DOHH2 (cell line): Measurements from ENCODE around the gene ARHGAP6.

Experiments used
- H3F3A ChIP-seq: fragments of 200-600 bp; sonication (generic), shearing (Covaris generic); 2 replicates; pipeline ENCODE4 v1.6.0; 2016; ENCODE audit warnings: antibody characterized with exemption, mild to moderate bottlenecking; ENCODE audit not compliant: control insufficient read depth, insufficient read depth
- H3K27ac ChIP-seq: fragments of 200-600 bp; sonication (generic); 2 replicates; pipeline ENCODE4 v1.5.1; 2014; ENCODE audit warnings: low read depth, mild to moderate bottlenecking, low read length, moderate library complexity
- H3K27me3 ChIP-seq: fragments of 200-600 bp; sonication (generic); 2 replicates; pipeline ENCODE4 v1.6.1; 2014; ENCODE audit warnings: mild to moderate bottlenecking, low read length, mixed read lengths; ENCODE audit not compliant: control insufficient read depth
- H3K36me3 ChIP-seq: fragments of 200-600 bp; sonication (generic); 2 replicates; pipeline ENCODE4 v1.6.1; 2014; ENCODE audit warnings: mild to moderate bottlenecking, low read length, moderate library complexity, mixed read lengths; ENCODE audit not compliant: control insufficient read depth
- H3K4me1 ChIP-seq: fragments of 200-600 bp; sonication (generic); 2 replicates; pipeline ENCODE4 v1.6.1; 2014; ENCODE audit warnings: mild to moderate bottlenecking, low read length, mixed read lengths; ENCODE audit not compliant: control insufficient read depth
- H3K4me2 ChIP-seq: fragments of 200-600 bp; sonication (generic); 2 replicates; pipeline ENCODE4 v1.6.0; 2014; ENCODE audit warnings: mild to moderate bottlenecking, low read length, moderate library complexity
- H3K4me3 ChIP-seq: fragments of 200-600 bp; sonication (generic); 2 replicates; pipeline ENCODE4 v1.5.1; 2014; ENCODE audit warnings: mild to moderate bottlenecking, low read length, mixed read lengths
- H3K79me2 ChIP-seq: fragments of 200-600 bp; sonication (generic); 2 replicates; pipeline ENCODE4 v1.6.1; 2014; ENCODE audit warnings: mild to moderate bottlenecking, low read length, mixed read lengths; ENCODE audit not compliant: control insufficient read depth
- H3K9me2 ChIP-seq: fragments of 200-600 bp; sonication (generic); replicated peaks from 2 replicates; pipeline ENCODE4 v1.6.1; 2014; ENCODE audit warnings: mild to moderate bottlenecking, low read length, mixed read lengths; ENCODE audit not compliant: control insufficient read depth
- H3K9me3 ChIP-seq: fragments of 200-600 bp; sonication (generic); 2 replicates; pipeline ENCODE4 v1.6.1; 2014; ENCODE audit warnings: antibody characterized with exemption, low read length, mixed read lengths; ENCODE audit not compliant: control insufficient read depth, insufficient read depth
- H4K20me1 ChIP-seq: fragments of 200-600 bp; sonication (generic); 2 replicates; pipeline ENCODE4 v1.6.0; 2014; ENCODE audit warnings: low read depth, mild to moderate bottlenecking, antibody characterized with exemption, low read length, moderate library complexity; ENCODE audit not compliant: control insufficient read depth, insufficient read depth
- CTCF ChIP-seq: fragments of 200-600 bp; sonication (generic); IDR thresholded peaks from one replicate; pipeline ENCODE4 v1.5.1; 2014; ENCODE audit warnings: antibody characterized with exemption, mild to moderate bottlenecking, low read depth, low read length; ENCODE audit not compliant: poor library complexity, severe bottlenecking
- EZH2phosphoT487 ChIP-seq: fragments of 200-600 bp; sonication (generic); IDR thresholded peaks from 2 replicates; pipeline ENCODE4 v1.6.1; 2017; ENCODE audit warnings: borderline replicate concordance, mild to moderate bottlenecking, antibody characterized with exemption, low read length, moderate library complexity, mixed read lengths

Gene ARHGAP6

GRCh38 chrX:11533199-11533651, 132.5 kb downstream of the ARHGAP6 start:
- H3K27ac ChIP-seq = no peak overlapping the region
- H3K36me3 ChIP-seq = no peaks in the 10 kb centered on the region
- no peak overlapping the region for H3K4me3 ChIP-seq
- no peaks in the 10 kb centered on the region for H3K9me2 ChIP-seq
- H4K20me1 ChIP-seq = no peaks in the 10 kb centered on the region
- no peaks in the 10 kb centered on the region for H3K79me2 ChIP-seq
- TF ChIP-seq CTCF (peak; percentile 74), EZH2phosphoT487 (no peak)
- H3K4me2 ChIP-seq = no peak overlapping the region
- no peaks in the 10 kb centered on the region for H3F3A ChIP-seq
- H3K9me3 ChIP-seq = no peaks in the 10 kb centered on the region
- H3K27me3 ChIP-seq = no peaks in the 10 kb centered on the region
- no peaks in the 10 kb centered on the region for H3K4me1 ChIP-seq

DNA sequence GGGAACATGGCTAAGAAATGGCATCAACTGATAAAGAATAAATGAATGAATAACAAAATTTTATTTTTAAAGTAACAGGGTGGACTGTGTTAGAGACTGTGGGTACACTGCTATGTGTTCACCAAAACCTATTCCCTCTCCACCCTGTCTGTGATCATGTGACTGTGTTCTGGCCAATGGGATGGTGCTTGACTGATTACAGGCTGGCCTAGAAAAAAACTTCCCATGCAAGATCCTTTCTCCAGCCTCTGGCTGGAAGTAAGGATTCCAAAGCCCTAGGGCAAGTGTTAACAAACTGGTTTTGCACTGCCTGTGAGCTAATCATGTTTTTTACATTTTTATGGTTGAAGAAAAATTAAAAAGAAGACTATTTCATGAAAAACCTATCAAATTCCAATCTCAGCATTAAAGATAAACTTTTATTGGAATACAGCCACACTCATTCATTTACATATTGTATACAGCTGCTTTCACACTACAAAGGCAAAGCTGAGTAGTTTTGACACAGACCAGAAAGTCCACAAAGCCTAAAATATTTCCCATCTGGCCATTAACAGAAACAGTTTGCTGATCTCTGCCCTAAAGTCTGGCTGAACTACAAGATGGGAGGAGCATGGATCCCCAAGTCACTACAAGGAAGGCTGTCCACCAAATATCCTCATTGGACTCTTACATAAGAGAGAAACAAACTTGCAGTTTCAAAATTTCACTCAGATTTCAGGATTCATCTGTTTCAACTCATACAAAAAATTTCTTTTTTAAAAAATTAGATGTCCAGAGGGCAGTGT, 133.2 kb downstream of the ARHGAP6 start:
- H3K9me2 ChIP-seq = no peaks in the 10 kb centered on the region
- H3K4me2 ChIP-seq = no peak overlapping the region
- H3F3A ChIP-seq = no peaks in the 10 kb centered on the region
- H3K36me3 ChIP-seq = no peaks in the 10 kb centered on the region
- no peaks in the 10 kb centered on the region for H3K9me3 ChIP-seq
- no peaks in the 10 kb centered on the region for H3K27me3 ChIP-seq
- no peaks in the 10 kb centered on the region for H3K79me2 ChIP-seq
- no peaks in the 10 kb centered on the region for H3K4me1 ChIP-seq
- no peak overlapping the region for H3K4me3 ChIP-seq
- H3K27ac ChIP-seq = no peak overlapping the region
- TF ChIP-seq CTCF (no peak), EZH2phosphoT487 (no peak)
- H4K20me1 ChIP-seq = no peaks in the 10 kb centered on the region

DNA sequence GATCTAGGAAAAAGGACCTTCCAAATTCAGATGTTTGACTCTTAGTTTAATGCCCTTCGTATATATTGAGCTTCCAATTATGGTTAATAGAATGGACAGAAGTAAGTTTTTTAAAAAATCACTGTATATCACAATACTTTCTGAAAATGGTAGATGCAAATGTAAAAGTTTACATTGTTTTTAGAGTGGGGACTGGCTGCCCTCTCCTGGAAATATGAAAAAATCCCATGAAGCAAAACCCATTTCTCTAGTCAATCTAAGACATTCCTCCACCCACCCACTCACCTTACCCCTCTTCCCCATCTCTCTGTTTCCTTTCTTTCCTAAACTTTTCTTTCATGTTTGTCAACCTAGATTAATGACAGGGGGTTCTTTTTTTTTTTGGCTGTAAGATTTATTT, 134.5 kb downstream of the ARHGAP6 start:
- Histone ChIP-seq H3K9me3 (no peaks in the 10 kb centered on the region), H3K27ac (no peak overlapping the region), H3K79me2 (no peaks in the 10 kb centered on the region), H3K9me2 (no peaks in the 10 kb centered on the region), H3F3A (no peaks in the 10 kb centered on the region), H3K27me3 (no peaks in the 10 kb centered on the region), H4K20me1 (no peaks in the 10 kb centered on the region), H3K4me3 (no peak overlapping the region), H3K4me2 (no peak overlapping the region), H3K4me1 (no peaks in the 10 kb centered on the region), H3K36me3 (no peaks in the 10 kb centered on the region)
- TF ChIP-seq EZH2phosphoT487 (no peak), CTCF (no peak)
